HG03045 (cell line): ENCODE measurements around the gene NDUFB10.
"Not testable (repeated sequence)": the region's sequence is repeated elsewhere in the genome, so short reads cannot be mapped to it uniquely, and the experiment has no call there.

Experiments used
- ATAC-seq: cut with Tn5 transposase; IDR thresholded peaks from one replicate; pipeline ENCODE4 v1.9.1; 2021; ENCODE audit warnings: mild to moderate bottlenecking, moderate library complexity; ENCODE audit not compliant: unreplicated experiment

NDUFB10 gene

GRCh38 chr16:1923299-1924034, 35.9 kb upstream of the NDUFB10 start:
- no peak for ATAC-seq

GRCh38 chr16:1924095-1924494, 35.2 kb upstream of the NDUFB10 start:
- ATAC-seq = no peak

GRCh38 chr16:1926271-1926670, 33.1 kb upstream of the NDUFB10 start:
- ATAC-seq = no peak

- ATAC-seq = no peak
Observed at GRCh38 chr16:1929105-1929504, 30.2 kb upstream of the NDUFB10 start.

- peak; percentile 87 for ATAC-seq
Observed at GRCh38 chr16:1929578-1930337, 29.6 kb upstream of the NDUFB10 start.

GRCh38 chr16:1930338-1930720, 29.0 kb upstream of the NDUFB10 start:
- no peak for ATAC-seq

- no peak for ATAC-seq
Observed at GRCh38 chr16:1932050-1933028, 27.0 kb upstream of the NDUFB10 start.

GRCh38 chr16:1933097-1933661, 26.2 kb upstream of the NDUFB10 start:
- no peak for ATAC-seq

- ATAC-seq = no peak
Observed at GRCh38 chr16:1936945-1937479, 22.3 kb upstream of the NDUFB10 start.

- no peak for ATAC-seq
Observed at GRCh38 chr16:1938316-1938715, 21.0 kb upstream of the NDUFB10 start.

GRCh38 chr16:1938910-1939309, 20.4 kb upstream of the NDUFB10 start:
- no peak for ATAC-seq

- not testable (repeated sequence) for ATAC-seq
Observed at GRCh38 chr16:1939833-1940232, 19.5 kb upstream of the NDUFB10 start.

GRCh38 chr16:1940273-1941161, 18.8 kb upstream of the NDUFB10 start:
- no peak for ATAC-seq

GRCh38 chr16:1941162-1942046, 17.9 kb upstream of the NDUFB10 start:
- ATAC-seq = no peak

- no peak for ATAC-seq
Observed at GRCh38 chr16:1942047-1942809, 17.1 kb upstream of the NDUFB10 start.

GRCh38 chr16:1942810-1943726, 16.3 kb upstream of the NDUFB10 start, which contains the start of gene MSRB1:
Gene MSRB1, minus strand, starts transcription at chr16:1943199. Its CDS starts 43 bp downstream, at chr16:1943156.
- peak; percentile 93 for ATAC-seq
